Measurements from ENCODE around the gene RAB27B.

RAB27B gene

GRCh38 chr18:54872681-54873080, 44.4 kb downstream of the RAB27B start:
- DNase-seq = no peak

GRCh38 chr18:54873884-54874255, 45.6 kb downstream of the RAB27B start:
- DNase-seq = no peak

- DNase-seq = no peak
Observed at GRCh38 chr18:54875063-54875462, 46.8 kb downstream of the RAB27B start.

- no peak for DNase-seq
Observed at GRCh38 chr18:54877076-54877475, 48.8 kb downstream of the RAB27B start.

- no peak for DNase-seq
Observed at GRCh38 chr18:54878159-54878622, 49.9 kb downstream of the RAB27B start.

- no peak for DNase-seq
Observed at GRCh38 chr18:54878659-54879358, 50.5 kb downstream of the RAB27B start.

- DNase-seq = no peak
Observed at GRCh38 chr18:54879691-54880090, 51.4 kb downstream of the RAB27B start.

GRCh38 chr18:54880395-54881105, 52.3 kb downstream of the RAB27B start:
- no peak for DNase-seq

GRCh38 chr18:54881229-54881768, 53.0 kb downstream of the RAB27B start:
- no peak for DNase-seq

- DNase-seq = no peak
Observed at GRCh38 chr18:54882318-54882717, 54.0 kb downstream of the RAB27B start.

GRCh38 chr18:54883816-54884604, 55.7 kb downstream of the RAB27B start:
- DNase-seq = no peak

GRCh38 chr18:54888378-54888777, 60.1 kb downstream of the RAB27B start:
- DNase-seq = no peak

- DNase-seq = no peak
Observed at GRCh38 chr18:54888933-54889332, 60.7 kb downstream of the RAB27B start.

- no peak for DNase-seq
Observed at GRCh38 chr18:54899500-54899899, 71.2 kb downstream of the RAB27B start.

GRCh38 chr18:54900290-54900689, 72.0 kb downstream of the RAB27B start:
- no peak for DNase-seq

- no peak for DNase-seq
Observed at GRCh38 chr18:54904581-54904980, 76.3 kb downstream of the RAB27B start.

GRCh38 chr18:54905629-54906028, 77.4 kb downstream of the RAB27B start:
- DNase-seq = no peak

- no peak for DNase-seq
Observed at GRCh38 chr18:54906331-54907185, 78.3 kb downstream of the RAB27B start.

- no peak for DNase-seq
Observed at GRCh38 chr18:54909538-54909937, 81.3 kb downstream of the RAB27B start.

- DNase-seq = no peak
Observed at GRCh38 chr18:54910161-54910919, 82.1 kb downstream of the RAB27B start.

- no peak for DNase-seq
Observed at GRCh38 chr18:54911551-54911950, 83.3 kb downstream of the RAB27B start.

GRCh38 chr18:54914816-54915215, 86.5 kb downstream of the RAB27B start:
- no peak for DNase-seq

Data from CD4-positive, alpha-beta T cell treated with Interleukin-17A for 4 hours (primary cell).